SK-N-SH (cell line): ENCODE results near the gene HMGB1.

Experiments
- CTCF ChIP-seq: fragments of 200-600 bp; sonication (generic); IDR thresholded peaks from 2 replicates; pipeline ENCODE4 v1.6.1; 2017; ENCODE audit warnings: antibody characterized with exemption, mild to moderate bottlenecking, moderate library complexity
- EZH2phosphoT487 ChIP-seq: fragments of 200-600 bp; sonication (generic); IDR thresholded peaks from 2 replicates; pipeline ENCODE4 v1.6.1; 2017; ENCODE audit warnings: low read depth, mixed run types, mild to moderate bottlenecking, antibody characterized with exemption, moderate library complexity, borderline replicate concordance
- FOXM1 ChIP-seq: IDR thresholded peaks from 2 replicates; pipeline ENCODE4 v1.4.0; 2012; ENCODE audit warnings: low read depth, mild to moderate bottlenecking
- JUND ChIP-seq: IDR thresholded peaks from 2 replicates; pipeline ENCODE4 v1.4.0; 2012
- MAX ChIP-seq: IDR thresholded peaks from 2 replicates; pipeline ENCODE4 v1.4.0; 2012; ENCODE audit warnings: low read depth
- MXI1 ChIP-seq: IDR thresholded peaks from 2 replicates; pipeline ENCODE4 v1.6.1; 2012; ENCODE audit warnings: mild to moderate bottlenecking, low read depth, low read length, improper control_type of control experiment
- POLR2AphosphoS5 ChIP-seq: IDR thresholded peaks from 2 replicates; pipeline ENCODE4 v1.6.1; 2012; ENCODE audit warnings: low read depth, low read length
- REST ChIP-seq: IDR thresholded peaks from 2 replicates; pipeline ENCODE4 v1.6.1; 2012; ENCODE audit warnings: mild to moderate bottlenecking, low read depth, low read length, moderate library complexity
- TAF1 ChIP-seq: IDR thresholded peaks from 2 replicates; pipeline ENCODE4 v1.6.1; 2012; ENCODE audit warnings: low read depth, mild to moderate bottlenecking, low read length, moderate library complexity, borderline replicate concordance
- TCF12 ChIP-seq: IDR thresholded peaks from 2 replicates; pipeline ENCODE4 v1.4.0; 2012
- YY1 ChIP-seq: IDR thresholded peaks from 2 replicates; pipeline ENCODE4 v1.4.0; 2012; ENCODE audit warnings: low read depth, mild to moderate bottlenecking

DNA sequence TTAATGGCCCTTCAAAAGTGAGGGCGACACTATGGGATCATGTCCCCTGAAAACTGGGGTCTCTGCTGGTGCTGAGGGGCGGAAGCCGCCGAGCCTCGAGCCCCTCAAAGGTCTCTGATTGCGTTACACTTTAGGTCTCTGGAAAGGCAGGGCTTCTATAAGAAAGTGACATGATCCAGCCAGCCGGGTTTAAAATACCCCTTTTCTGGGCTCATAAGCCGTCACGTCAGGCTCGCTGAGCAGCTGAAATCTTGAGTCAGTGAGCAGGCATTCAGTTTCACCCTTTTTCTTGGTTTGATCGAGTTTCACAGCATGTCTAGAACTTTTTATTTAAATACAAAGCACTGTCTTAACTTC, 600 bp upstream of the HMGB1 start:
- TF ChIP-seq MAX (no peak), POLR2AphosphoS5 (no peak), YY1 (no peak), MXI1 (no peak), EZH2phosphoT487 (no peak), CTCF (no peak), TAF1 (no peak), FOXM1 (no peak), REST (no peak), JUND (no peak), TCF12 (no peak)
